GM12873 (cell line): Measurements from ENCODE around the gene RALBP1.

Experiments used
- CTCF ChIP-seq: IDR thresholded peaks from 2 replicates; pipeline ENCODE4 v1.5.1; 2012; ENCODE audit warnings: low read depth, mild to moderate bottlenecking, moderate library complexity, low read length, control low read depth; ENCODE audit not compliant: insufficient read depth; ENCODE audit errors: missing control alignments

RALBP1 gene

GRCh38 chr18:9521770-9522169 is 46.5 kb downstream of the RALBP1 start:
- TF ChIP-seq CTCF = no peak

GRCh38 chr18:9522952-9523351 is 47.6 kb downstream of the RALBP1 start:
- TF ChIP-seq CTCF = no peak

- TF ChIP-seq CTCF = no peak
Observed at GRCh38 chr18:9526458-9526857, 51.1 kb downstream of the RALBP1 start.

- no peak for TF ChIP-seq CTCF
Observed at GRCh38 chr18:9530226-9531009, 55.1 kb downstream of the RALBP1 start.

GRCh38 chr18:9531791-9532410 is 56.6 kb downstream of the RALBP1 start:
- no peak for TF ChIP-seq CTCF

- no peak for TF ChIP-seq CTCF
Observed at GRCh38 chr18:9534844-9535243, 59.5 kb downstream of the RALBP1 start.

GRCh38 chr18:9535430-9535991 is 60.2 kb downstream of the RALBP1 start:
- TF ChIP-seq CTCF = no peak
